HG02642 (cell line): Measurements from ENCODE around the gene COG3.

Source experiments
- ATAC-seq: cut with Tn5 transposase; IDR thresholded peaks from one replicate; pipeline ENCODE4 v1.9.1; 2021; ENCODE audit warnings: mild to moderate bottlenecking; ENCODE audit not compliant: unreplicated experiment, poor library complexity

Gene COG3

GRCh38 chr13:45500492-45501174 is 35.9 kb downstream of the COG3 start:
- ATAC-seq = no peak

DNA sequence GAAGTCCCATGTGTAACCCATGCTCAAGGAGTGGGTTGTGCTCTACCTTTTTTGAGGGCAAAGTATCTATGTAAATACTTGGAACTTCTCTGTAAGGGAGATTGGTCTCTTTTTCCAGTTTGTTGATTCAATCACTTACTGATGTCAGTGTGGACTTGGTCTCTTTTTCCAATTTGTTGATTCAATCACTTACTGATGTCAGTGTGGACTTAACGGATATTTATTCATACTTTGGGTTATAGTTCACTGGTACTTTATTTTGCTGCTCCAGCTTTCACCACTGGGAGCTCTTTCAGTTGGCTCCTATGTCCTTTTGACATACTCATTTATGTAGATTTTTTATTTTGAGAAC is 36.4 kb downstream of the COG3 start:
- no peak for ATAC-seq

DNA sequence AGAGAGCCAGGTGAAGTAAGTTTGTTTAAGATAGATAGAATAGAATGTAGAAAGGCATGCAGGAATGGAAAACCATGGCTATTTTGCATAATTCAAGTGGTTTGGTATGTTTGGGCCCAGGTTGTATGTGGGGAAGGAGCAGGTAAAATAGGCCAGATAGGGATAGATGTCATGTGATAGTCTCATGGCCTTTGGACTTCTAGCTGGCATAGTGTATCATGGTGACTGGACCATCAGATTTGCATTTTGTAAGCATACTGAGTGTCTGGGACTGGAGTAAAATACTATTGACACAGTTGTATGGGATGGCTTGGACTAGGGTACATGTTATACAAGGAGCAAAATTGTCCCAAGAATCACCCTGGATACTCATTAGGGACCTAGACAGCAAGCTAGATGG is 38.9 kb downstream of the COG3 start:
- no peak for ATAC-seq

DNA sequence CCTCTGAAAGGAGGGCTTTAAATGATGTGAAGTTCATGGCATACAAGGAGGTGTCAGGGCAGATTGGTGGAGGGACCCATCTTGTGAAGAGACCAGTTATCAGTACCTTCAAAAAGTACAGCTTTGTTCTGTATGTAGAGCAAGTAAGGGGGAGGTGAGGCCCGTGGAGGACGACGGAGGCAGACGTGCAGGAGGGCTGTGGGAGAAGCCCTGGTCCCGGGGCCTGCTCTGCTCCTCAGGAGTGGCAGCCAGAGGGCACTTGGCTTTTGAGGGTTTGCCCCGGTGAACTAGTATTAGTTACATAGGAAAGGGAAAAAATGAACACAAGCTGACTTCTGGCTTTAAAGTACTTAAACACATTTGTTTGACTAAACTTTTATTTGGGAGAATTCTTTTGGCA is 42.1 kb downstream of the COG3 start:
- no peak for ATAC-seq

DNA sequence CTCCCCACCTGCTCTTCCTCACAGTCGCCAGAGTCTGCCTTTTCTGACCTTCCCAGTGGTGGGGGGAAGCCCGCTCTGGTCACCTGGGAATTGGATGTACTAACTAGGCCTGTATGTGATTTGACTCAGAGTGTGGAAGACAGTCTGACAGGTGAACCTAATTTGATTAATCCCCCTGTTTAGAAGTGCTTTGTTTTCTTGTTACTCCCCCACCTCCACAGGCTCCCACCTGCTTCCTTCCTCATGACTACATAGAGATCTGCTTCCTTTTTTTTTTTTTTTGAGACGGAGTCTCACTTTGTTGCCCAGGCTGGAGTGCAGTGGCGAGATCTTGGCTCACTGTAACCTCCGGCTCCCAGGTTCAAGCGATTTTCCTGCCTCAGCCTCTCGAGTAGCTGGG is 44.0 kb downstream of the COG3 start:
- no peak for ATAC-seq

GRCh38 chr13:45510672-45511071 is 45.9 kb downstream of the COG3 start:
- ATAC-seq = no peak

DNA sequence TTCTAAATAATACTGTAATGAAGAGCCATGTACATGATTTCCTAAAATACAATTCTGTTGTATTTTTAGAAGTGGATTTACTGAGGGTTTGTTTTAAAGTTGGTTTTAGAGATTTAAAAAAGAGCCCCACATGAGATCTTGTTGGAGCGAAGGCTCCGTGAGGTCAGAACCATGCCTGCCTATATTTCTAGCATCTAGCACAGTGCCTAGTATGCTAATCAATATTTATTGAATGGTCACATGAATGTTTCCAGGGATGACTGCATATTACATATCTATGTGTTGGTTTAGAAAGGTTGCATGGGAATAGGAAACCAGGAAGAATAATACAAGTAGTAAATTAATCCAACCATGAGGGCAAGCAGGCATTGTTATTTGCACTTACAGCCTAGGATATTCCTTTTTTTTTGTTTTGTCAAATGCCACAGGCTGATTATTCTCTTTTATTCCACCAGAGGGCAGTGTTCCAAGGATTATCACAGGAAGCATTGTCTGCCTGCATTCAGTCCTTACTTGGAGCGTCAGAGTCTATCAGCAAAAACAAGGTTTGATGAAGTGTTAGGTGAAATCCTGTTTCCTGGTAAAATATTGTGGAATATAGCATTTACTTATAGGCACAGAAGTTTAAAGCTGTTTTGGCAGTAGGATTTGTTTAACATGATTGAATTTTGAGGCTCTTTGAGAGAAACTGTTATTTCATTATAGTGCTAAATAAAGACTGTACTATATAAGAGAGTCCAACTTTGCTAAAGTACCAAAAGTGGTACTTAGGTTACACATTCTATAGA is 46.8 kb downstream of the COG3 start:
- no peak for ATAC-seq

- no peak for ATAC-seq
These were observed 47.4 kb downstream of the COG3 start for GRCh38 chr13:45512098-45512496.

DNA sequence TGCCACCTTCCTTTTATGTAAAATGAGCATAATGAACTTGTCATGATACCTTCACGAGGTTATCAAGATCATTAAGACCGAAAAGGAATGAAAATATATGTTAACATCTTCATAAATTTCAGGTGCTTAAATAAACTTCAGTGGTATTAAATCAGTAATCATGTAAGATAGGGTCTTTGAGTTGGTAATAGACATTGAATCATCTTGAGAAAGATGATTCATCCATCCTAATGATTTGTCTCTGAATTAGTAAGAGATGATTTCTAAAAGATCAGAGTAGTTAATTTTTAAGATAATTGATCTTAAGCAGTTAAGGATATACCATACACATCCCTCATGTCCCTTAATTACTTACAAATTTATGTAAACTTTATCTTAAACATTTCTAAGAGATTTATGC is 52.0 kb downstream of the COG3 start:
- ATAC-seq = no peak

DNA sequence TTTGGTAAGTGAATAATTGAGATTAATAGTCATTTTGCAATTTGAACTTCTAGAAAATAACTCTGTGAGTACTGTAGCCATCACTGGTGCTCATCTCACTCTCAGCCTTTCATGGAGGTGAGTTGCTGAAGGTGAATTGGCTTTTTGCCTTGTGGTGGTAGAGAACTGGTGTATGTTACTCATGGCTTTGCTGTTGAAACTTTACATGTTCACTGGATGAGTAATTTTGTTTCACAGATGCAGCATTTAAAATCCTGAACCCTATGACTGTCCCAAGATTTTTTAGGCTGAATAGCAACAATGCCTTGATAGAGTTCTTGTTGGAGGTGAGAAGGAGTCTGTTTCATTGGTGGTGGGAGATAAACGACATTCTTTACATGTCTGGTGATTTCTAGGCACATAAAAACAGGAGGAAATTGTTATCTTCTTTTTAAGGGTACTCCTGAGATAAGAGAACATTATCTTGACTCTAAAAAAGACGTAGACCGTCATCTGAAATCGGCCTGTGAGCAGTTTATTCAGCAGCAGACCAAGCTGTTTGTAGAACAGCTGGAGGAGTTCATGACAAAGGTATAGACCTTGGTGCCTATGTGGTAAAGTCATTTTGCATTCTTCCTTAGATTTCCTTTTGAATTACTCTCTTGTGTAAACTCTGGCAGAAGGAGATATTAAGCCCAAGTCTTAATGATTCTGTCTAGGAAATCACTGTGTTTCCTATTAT is 53.9 kb downstream of the COG3 start:
- ATAC-seq = no peak

DNA sequence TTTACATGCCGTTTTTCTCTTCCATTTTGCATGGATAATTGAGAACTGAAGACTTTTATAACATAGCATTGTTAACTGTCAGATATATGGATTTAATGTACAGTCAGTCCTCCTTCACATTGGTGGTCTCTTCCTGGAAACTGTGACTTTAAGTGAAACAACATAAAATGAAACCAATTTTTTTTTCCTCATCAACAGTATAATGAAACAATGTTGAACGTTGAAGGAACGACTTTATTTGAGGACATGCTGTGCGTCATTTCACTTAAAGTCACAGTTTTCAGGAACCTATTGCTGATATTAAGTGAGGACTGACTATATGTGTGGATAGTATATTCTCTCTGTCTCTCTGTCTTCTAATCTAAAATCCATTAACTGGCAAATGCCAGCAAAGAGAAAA is 54.8 kb downstream of the COG3 start:
- ATAC-seq = no peak

DNA sequence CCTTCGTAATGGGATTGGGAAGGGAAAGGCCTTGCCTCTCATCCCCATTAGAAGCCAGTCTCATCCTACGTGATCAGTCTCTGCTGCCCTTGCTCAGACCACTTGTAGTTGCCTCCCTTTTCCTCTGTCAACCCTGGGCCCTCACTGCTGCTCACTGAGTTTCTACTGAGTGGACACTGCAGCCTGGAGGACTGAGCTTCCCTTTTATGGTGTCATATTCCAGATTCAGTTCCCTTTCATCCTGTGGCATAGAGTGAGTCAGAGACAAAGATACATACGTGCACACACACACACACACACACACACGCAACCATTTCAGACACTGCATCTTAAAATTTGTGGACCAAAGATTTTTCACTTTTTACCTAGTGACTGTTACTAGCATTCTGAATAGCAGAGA is 56.6 kb downstream of the COG3 start:
- no peak for ATAC-seq

DNA sequence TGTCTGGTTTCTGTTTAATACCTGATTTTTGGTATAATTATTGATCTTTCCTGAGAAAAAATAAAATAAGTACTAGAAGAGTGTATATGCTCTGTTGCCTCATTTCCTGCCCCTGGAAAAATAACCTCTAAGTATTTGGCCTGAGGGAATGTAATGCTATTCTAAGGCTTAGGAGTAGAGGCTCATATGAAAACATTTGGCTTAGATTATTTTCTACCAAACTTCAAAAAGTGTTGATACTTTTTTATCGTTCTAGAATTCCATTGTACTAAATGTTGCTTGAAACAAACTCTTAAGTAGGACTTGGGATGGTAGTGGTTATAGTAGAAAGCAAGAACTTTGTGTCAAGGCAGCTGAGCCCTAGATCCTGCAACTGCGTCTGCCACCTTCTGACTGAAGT is 57.8 kb downstream of the COG3 start:
- ATAC-seq = no peak

DNA sequence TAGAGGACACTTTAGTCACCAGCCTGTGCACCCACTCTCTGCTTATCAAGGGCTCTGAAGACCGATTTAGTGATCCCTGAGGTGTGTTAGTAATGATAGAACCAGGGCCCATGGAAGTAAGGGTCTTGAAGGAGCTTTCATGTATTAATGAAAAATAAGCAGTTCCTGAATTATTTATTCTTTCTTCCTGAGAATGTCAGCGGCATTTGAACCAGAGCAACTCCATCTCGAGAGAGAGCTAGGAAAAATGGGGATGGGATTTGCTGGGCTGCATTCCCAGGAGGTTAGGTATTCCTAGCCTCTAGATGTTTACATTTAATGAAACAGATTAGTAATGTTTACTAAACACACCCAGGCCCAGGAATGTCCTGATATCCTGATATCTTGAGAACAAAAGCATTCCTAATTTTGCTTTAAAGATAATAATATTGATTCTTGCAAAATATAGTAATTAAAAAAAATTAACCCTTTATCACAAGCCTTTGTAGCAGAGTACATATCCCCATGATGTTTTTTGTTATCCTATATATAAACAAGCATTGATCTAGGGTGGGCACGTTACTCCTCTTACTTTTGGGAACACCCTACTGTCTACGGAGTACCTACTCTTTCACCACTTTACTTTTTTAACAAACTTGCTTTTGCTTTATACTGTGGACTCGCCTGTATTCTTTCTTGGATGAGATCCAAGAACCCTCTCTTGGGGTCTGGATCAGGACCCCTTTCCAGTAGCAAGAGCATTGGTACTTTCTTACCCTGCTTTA is 63.1 kb downstream of the COG3 start:
- no peak for ATAC-seq

- no peak for ATAC-seq
These were observed 65.0 kb downstream of the COG3 start for GRCh38 chr13:45529758-45530157.

DNA sequence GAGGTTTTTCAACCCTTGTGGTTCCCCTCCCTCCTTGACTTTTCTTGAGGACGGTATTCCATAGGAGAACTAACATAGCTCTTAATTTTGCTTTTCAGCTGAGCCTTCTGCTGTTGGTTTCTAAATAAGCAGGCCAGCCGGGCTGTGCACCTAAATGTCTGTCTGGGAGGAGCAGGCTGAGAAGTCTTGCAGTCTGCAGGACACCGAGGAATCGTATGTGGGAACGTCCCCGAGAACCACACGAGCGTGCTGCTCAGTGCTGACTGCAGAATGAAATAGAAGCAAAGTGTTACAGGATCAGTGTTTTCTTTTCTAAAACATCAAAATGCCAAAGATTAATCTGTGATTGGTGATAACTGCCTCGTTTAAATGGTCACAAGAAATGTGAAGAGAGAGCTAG is 69.9 kb downstream of the COG3 start:
- no peak for ATAC-seq

DNA sequence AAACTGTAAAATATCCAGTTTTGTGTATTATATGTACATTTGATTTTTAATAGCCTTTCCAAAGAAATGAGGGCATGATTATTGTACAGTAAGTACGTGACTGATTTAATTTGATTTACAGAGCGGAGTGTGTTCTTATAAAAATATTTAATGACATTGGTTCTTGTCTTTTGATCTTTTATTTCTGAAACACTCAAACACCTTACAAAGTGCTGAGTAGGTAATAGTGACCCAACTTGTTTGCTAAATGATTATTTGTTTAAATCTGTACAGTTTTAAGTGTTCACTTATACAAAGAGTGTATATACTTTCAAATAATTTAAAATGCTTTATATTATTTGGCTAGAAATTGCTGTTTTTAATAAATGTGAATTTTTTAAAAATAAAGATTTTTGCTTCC is 71.5 kb downstream of the COG3 start:
- no peak for ATAC-seq

GRCh38 chr13:45537516-45537915 is 72.8 kb downstream of the COG3 start:
- ATAC-seq = no peak

- no peak for ATAC-seq
These were observed 73.6 kb downstream of the COG3 start for GRCh38 chr13:45538382-45538781.

DNA sequence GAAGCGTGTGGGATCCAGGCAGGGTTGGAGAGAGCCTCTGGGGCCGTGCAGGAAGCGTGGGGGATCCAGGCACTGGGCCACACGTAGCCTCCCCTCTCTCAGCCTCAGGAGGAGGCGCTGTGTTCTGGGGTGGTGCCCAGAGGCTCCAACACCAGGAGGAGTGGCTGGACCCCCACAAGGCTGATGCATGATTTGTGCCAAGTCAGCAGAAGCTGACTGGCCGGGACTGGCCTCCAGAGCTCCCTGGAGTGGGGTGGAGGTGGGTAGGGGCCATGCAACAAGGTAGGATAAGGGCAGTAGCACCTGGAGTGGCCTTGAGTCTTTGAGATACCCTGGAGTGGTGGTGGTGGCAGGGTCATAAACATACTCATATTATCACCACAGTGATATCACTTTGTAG is 75.5 kb downstream of the COG3 start:
- ATAC-seq = no peak

- no peak for ATAC-seq
These were observed 76.1 kb downstream of the COG3 start for GRCh38 chr13:45540864-45541263.
